GM12872 (cell line): ENCODE measurements around the gene TEAD1.

Experiments
- TF ChIP-seq, protein P1 (sequence below): IDR thresholded peaks from 3 replicates; pipeline ENCODE4 v1.5.1; 2011; ENCODE audit warnings: low read depth, mild to moderate bottlenecking, low read length, moderate library complexity; ENCODE audit not compliant: insufficient read depth

The TEAD1 gene

DNA sequence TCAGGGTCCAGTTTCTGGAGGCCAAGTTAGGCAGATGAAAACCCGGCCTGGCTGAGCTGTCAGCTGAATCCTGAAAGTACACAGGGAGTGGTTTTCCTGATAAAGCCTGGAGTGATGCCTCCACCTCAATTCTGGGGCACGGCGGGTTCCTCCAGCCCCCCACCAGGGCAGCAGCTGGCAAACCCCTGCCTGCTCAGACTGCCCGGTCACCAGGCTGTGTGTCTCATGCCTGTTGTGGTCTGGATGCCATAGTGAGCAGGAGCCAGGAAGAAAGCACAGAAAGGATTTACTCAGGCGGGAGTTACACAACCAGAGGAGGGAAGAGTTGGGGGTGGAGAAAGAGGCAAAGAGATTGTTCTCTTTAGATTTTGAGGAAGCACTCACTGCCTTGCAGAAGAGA, 215.0 kb downstream of the TEAD1 start:
- TF ChIP-seq, protein P1, sequence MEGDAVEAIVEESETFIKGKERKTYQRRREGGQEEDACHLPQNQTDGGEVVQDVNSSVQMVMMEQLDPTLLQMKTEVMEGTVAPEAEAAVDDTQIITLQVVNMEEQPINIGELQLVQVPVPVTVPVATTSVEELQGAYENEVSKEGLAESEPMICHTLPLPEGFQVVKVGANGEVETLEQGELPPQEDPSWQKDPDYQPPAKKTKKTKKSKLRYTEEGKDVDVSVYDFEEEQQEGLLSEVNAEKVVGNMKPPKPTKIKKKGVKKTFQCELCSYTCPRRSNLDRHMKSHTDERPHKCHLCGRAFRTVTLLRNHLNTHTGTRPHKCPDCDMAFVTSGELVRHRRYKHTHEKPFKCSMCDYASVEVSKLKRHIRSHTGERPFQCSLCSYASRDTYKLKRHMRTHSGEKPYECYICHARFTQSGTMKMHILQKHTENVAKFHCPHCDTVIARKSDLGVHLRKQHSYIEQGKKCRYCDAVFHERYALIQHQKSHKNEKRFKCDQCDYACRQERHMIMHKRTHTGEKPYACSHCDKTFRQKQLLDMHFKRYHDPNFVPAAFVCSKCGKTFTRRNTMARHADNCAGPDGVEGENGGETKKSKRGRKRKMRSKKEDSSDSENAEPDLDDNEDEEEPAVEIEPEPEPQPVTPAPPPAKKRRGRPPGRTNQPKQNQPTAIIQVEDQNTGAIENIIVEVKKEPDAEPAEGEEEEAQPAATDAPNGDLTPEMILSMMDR: no peak

DNA sequence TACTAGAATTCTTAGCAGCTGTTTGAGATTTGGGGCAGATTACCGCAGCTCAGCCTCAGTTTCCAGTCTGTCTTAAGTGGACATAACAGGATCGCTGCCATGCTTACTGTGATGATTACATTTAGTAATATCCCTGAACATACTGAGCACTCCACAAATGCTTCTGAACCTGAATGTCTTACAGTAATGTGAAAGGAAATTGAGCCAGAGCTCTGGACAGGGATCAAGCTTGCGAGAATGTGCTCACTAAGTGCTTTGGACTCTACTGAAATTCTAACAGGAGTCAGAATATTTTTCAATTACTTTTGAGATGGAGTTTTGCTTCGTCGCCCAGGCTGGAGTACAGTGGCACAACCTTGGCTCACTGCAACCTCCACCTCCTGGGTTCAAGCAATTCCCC, 216.3 kb downstream of the TEAD1 start:
- TF ChIP-seq, protein P1: no peak

DNA sequence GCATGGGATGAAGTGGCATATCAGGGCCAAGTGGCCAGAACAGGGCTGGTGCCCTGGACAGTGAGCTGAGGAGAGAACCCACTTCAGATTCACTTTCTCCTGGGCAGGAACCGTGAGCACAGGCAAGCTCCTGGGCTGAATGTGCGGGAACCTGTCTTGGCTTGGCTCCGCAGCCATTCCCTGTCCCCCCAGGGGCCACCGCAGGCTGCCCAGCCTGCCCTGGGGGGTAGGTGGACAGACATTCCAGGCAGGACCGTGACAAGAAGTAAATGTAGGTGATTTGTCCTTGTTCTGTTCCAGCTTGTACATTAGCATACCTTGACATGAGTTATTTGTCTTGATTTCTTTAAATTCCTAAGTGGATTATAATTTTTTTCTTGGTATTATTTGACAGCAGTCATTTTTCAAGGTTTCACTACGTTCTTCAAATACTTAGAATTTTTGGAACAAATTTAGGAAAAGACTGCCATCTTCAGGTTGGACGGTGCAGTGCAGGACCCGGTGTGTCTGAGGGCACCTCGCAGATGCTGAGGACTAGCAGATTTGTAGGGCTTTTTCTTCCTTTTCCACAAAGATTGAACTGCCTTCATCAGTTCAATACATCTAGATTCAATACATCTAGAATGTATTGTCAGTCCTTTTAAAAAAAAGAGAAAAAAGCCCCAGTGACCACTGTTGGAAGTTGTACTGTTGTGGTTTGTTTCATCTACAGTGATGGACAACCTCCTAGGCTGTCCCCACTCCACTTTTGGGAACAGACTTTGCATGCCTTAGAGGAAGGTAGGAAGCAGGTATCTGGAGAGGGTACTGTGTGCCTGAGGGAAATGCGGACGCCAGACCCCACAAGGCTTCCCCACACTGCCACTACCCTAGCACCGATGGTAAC, 219.8 kb downstream of the TEAD1 start:
- TF ChIP-seq, protein P1: peak; percentile 70

DNA sequence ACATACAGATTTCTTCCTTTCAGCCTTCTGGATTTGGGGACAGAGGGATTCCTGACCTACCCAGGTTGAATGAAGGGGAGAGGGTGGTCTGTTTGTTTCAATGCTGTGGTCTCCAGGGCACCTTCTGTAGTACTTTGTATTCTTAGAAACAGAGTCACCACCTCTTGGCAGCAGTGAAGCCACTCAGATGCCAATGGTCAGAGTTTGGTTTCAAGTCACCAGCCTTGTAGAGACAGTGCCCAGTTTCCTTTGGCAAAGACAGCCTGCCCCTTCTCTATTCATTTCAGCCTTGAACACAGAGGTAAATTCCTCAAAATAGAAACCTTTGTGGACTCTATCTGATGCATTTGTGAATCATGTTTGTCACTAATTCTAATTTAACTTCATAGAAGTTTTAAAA, 223.2 kb downstream of the TEAD1 start:
- TF ChIP-seq, protein P1: no peak

DNA sequence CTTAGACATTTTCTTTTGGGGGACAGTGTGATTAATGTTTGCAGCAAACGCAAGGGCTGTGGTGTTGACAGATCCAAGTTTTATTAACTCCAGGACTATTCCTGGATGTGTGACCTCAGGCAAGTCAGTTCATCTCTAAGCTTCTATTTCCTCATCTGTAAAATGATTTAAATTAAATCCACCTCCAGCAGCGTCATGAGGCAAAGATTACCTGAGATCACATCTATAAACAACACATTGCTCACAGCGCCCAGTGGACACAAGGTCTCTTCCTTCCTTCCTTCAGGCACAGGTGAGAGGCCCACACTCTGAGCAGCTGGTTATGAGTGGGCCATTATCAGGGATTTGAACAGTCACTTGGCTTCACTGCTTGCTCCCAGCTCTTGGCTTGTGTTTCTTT, 223.6 kb downstream of the TEAD1 start:
- TF ChIP-seq, protein P1: no peak

DNA sequence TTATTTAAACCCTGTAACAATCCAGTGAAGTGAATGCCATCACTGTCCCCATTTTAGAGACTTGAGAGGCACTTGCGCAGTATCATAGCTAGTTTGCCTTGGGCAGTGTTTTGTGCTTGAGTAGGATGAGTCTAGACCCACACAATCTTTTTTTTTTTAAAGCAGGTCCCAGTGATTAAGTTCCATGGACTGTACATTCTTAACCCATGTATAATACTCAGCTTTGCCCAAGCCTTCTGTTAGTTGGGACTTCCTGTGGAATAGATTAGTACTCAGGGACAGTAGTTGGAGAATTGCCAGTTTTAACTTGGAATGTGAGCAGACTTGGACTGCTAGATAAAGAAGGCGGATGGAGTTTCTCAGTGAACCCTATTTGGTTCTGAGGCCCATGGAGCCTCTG, 226.3 kb downstream of the TEAD1 start:
- TF ChIP-seq, protein P1: no peak

DNA sequence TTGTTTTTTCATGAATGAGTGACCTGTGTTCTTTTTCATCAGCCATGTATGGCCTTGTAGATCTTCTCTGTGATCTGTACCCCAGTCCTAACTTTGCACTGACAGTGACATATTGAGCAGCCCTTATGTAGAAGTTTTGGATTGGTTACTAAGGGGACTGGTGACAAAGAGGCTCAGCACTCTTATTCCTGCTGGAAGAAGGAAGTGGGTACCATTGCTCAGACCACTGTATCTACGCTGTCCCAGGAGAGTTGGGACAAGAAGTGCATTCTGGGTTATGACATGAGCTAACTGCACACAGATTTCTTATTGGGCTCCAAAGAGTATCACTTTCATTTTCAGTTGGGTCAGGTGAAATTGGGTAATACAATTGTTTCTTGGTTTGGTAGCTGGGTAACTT, 227.1 kb downstream of the TEAD1 start:
- TF ChIP-seq, protein P1: no peak
